ENCODE measurements around the gene SSBP4.

Gene SSBP4

GRCh38 chr19:18453269-18454024 lies 34.2 kb downstream of the SSBP4 start:
- H3K9me3 ChIP-seq (ENCODE audit: control insufficient read depth, insufficient read depth, low read length): no peaks in the 10 kb centered on the region
- no peaks in the 10 kb centered on the region for H3K27me3 ChIP-seq (ENCODE audit: control insufficient read depth, low read length)
- H4K20me1 ChIP-seq (ENCODE audit: control insufficient read depth, insufficient read depth, low read depth, low read length): no peaks in the 10 kb centered on the region
- H3K4me3 ChIP-seq (ENCODE audit: low read length): no peak overlapping the region
- TF ChIP-seq EZH2phosphoT487 (IDR thresholded peaks at IDR 0.05; ENCODE audit: borderline replicate concordance, low read length) (no peak), CTCF (IDR thresholded peaks at IDR 0.05; ENCODE audit: low read depth, low read length, poor library complexity, severe bottlenecking) (no peak)
- no peak overlapping the region for H3K4me2 ChIP-seq (ENCODE audit: low read length)
- H3K79me2 ChIP-seq (ENCODE audit: control insufficient read depth, low read length): no peaks in the 10 kb centered on the region
- no peaks in the 10 kb centered on the region for H3F3A ChIP-seq (ENCODE audit: control insufficient read depth, insufficient read depth)
- no peak overlapping the region for H3K27ac ChIP-seq (ENCODE audit: low read depth, low read length)
- H3K4me1 ChIP-seq (ENCODE audit: control insufficient read depth, low read length): peaks cover 4% of the 10 kb centered on the region; the same call in 1 of the 2 replicates
- peaks cover 37% of the 10 kb centered on the region for H3K36me3 ChIP-seq (ENCODE audit: control insufficient read depth, low read length)
- H3K9me2 ChIP-seq (replicated peaks; ENCODE audit: control insufficient read depth, low read length): no peaks in the 10 kb centered on the region

GRCh38 chr19:18456279-18456678 lies 37.1 kb downstream of the SSBP4 start:
- Histone ChIP-seq H3K27me3 (ENCODE audit: control insufficient read depth, low read length) (no peaks in the 10 kb centered on the region), H3K4me3 (ENCODE audit: low read length) (no peak overlapping the region), H4K20me1 (ENCODE audit: control insufficient read depth, insufficient read depth, low read depth, low read length) (no peaks in the 10 kb centered on the region), H3K9me3 (ENCODE audit: control insufficient read depth, insufficient read depth, low read length) (no peaks in the 10 kb centered on the region), H3F3A (ENCODE audit: control insufficient read depth, insufficient read depth) (no peaks in the 10 kb centered on the region), H3K27ac (ENCODE audit: low read depth, low read length) (no peak overlapping the region), H3K4me1 (ENCODE audit: control insufficient read depth, low read length) (peaks cover under 1% of the 10 kb centered on the region; the same call in 1 of the 2 replicates), H3K9me2 (replicated peaks; ENCODE audit: control insufficient read depth, low read length) (no peaks in the 10 kb centered on the region), H3K36me3 (ENCODE audit: control insufficient read depth, low read length) (peaks cover 27% of the 10 kb centered on the region), H3K4me2 (ENCODE audit: low read length) (no peak overlapping the region), H3K79me2 (ENCODE audit: control insufficient read depth, low read length) (no peaks in the 10 kb centered on the region)
- TF ChIP-seq EZH2phosphoT487 (IDR thresholded peaks at IDR 0.05; ENCODE audit: borderline replicate concordance, low read length) (no peak), CTCF (IDR thresholded peaks at IDR 0.05; ENCODE audit: low read depth, low read length, poor library complexity, severe bottlenecking) (no peak)

GRCh38 chr19:18456974-18457373 lies 37.8 kb downstream of the SSBP4 start:
- Histone ChIP-seq H3K9me2 (replicated peaks; ENCODE audit: control insufficient read depth, low read length) (no peaks in the 10 kb centered on the region), H3K4me2 (ENCODE audit: low read length) (no peak overlapping the region), H3F3A (ENCODE audit: control insufficient read depth, insufficient read depth) (no peaks in the 10 kb centered on the region), H3K4me3 (ENCODE audit: low read length) (no peak overlapping the region), H3K4me1 (ENCODE audit: control insufficient read depth, low read length) (no peaks in the 10 kb centered on the region), H3K79me2 (ENCODE audit: control insufficient read depth, low read length) (no peaks in the 10 kb centered on the region), H4K20me1 (ENCODE audit: control insufficient read depth, insufficient read depth, low read depth, low read length) (0 out of 2 replicates have a peak, but pooled peaks cover 1% of the 10 kb centered on the region), H3K9me3 (ENCODE audit: control insufficient read depth, insufficient read depth, low read length) (no peaks in the 10 kb centered on the region), H3K27me3 (ENCODE audit: control insufficient read depth, low read length) (no peaks in the 10 kb centered on the region), H3K36me3 (ENCODE audit: control insufficient read depth, low read length) (peaks cover 31% of the 10 kb centered on the region), H3K27ac (ENCODE audit: low read depth, low read length) (no peak overlapping the region)
- TF ChIP-seq EZH2phosphoT487 (IDR thresholded peaks at IDR 0.05; ENCODE audit: borderline replicate concordance, low read length) (no peak), CTCF (IDR thresholded peaks at IDR 0.05; ENCODE audit: low read depth, low read length, poor library complexity, severe bottlenecking) (no peak)
